ENCODE results near the gene KIF5A.

KIF5A gene

DNA sequence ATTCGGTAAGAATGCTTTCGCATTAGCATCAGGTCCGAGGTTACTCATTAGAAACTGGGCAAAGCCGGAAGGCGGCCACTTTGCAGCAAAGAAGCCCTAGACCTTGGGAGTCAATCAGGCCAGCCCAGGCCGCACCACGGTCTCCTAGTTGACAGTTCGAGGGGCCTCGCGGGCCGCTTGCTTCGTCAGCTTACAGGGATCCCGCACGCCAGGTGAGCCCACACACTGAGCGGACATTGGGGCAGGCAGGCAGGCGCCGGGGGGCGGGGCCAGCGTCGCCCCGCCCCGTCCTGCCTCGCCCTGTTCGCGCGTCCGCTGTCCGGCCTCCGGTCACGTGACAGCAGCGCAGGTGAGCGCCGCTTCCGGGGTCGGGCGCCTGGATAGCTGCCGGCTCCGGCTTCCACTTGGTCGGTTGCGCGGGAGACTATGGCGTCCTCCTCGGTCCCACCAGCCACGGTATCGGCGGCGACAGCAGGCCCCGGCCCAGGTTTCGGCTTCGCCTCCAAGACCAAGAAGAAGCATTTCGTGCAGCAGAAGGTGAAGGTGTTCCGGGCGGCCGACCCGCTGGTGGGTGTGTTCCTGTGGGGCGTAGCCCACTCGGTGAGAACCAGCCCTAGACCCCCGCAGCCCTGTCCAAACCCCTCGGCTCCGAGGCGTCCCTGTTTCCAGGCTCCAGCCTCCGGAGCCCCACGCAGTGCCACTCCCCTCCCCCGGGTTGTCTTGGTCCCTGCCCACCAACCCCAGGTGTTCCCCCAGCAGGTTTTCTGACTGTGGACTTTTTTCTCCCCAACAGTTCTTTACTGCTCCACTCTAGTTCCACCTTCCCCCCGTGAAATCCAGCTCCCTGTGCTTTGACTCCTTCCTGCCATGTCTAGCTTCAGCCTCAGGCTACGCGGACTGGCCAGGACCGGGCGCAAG lies 41.3 kb downstream of the KIF5A start, which contains the start of gene PIP4K2C:
PIP4K2C (plus strand) TSS at position 329 of the 918 bp plus-strand sequence; CDS start at position 427, 98 bp downstream.
- peak; percentile 40 to 91 (median 80) for DNase-seq
- intact Hi-C loops (cut with DNase I), result no loop called here

GRCh38 chr12:57591782-57592325 lies 42.0 kb downstream of the KIF5A start:
- intact Hi-C loops (cut with DNase I), result no loop called here
- DNase-seq, result peak in 1 of 42 donors; percentile 56

DNA sequence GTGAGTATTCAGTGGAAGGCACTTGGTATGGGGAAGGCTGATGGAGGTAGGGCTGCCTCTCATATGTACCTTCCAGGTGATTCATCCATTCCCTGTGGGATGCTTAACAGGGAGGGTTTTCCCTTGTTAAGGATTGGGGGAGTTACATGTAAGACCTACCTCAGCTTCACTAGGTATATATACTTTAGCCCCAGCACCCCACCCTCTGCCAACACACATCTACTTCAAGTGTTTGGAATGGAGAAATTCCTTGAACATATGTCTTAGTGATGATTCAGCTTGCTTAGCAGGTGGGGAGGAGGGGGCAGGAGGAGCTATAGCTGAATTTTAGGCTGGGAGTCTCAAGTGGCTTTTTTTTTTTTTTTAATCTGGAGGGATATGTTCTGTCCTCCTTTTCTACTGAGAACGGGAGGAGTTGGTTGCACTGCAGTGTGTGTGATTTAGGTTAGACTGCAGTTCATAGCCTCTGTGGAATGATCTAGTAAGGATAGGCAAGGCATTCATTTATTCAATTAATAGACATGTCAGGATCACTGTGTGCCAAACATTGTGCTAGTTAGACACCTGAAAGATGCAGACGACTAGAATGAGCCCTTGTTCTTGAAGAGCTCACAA lies 42.8 kb downstream of the KIF5A start:
- peak in 21 of 42 donors; percentile 33 to 82 (median 62) for DNase-seq
- intact Hi-C loops (cut with DNase I), result no loop called here

- intact Hi-C loops (cut with DNase I), result no loop called here
- no peak for DNase-seq
Measured at GRCh38 chr12:57593187-57593586, 43.3 kb downstream of the KIF5A start.

DNA sequence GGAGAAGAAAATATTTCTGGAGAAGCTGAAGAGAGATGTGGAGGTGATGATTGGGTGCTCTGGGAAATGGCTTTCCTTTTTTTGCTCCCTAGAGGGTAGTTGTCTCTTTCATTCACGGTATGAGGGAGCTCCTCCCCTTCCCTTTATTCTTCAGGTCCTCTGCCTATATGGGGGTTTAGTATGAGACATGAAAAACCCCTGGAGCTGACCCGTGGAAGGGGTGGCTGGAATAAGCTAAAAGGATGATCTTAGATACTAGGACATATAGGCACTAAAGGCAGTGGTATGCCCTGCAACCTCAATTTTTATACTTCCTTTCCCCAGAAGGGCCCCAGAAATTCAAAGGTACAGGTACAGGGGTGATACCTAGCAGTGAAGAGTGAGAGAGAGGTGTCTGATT lies 50.6 kb downstream of the KIF5A start:
- DNase-seq, result no peak
- intact Hi-C loops (cut with DNase I), result no loop called here

- intact Hi-C loops (cut with DNase I), result no loop called here
- DNase-seq, result no peak
Measured at GRCh38 chr12:57602544-57602943, 52.7 kb downstream of the KIF5A start.

GRCh38 chr12:57603324-57603723 lies 53.5 kb downstream of the KIF5A start:
- intact Hi-C loops (cut with DNase I), result no loop called here
- DNase-seq, result no peak

GRCh38 chr12:57603815-57604453 lies 54.1 kb downstream of the KIF5A start:
- peak in 31 of 42 donors; percentile 34 to 83 (median 62) for DNase-seq
- intact Hi-C loops (cut with DNase I), result no loop called here

DNA sequence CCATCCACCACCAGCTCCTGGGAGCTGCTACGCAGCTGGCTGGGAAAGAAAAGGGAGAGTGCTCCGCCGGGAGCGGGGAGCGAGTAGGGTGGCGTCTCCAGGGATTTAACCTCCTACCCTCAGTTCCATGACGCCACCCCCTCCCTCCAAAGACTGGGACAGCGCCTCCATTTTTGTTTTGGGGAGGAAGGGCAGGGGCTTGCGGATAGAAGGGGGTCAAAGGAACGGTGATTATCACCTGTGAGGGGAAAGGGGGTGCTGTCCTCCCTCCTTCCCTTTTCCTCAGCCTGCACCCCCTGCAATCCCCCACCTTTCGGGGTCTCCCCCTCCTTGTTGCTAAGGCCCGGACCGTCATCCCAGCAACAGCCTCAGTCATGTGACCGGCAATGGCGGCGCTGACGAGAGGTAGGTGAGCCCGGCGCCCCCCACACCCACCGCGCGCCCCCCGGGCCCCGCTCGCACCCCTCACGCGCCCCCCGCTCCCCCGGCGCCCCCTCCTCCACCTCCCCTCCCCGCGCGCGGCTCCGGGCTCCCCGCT lies 54.7 kb downstream of the KIF5A start, which contains the start of gene DTX3:
DTX3 (plus strand) TSS at position 371 of the 538 bp plus-strand sequence. CDS start 1,694 bp downstream, outside the sequence.
- intact Hi-C loops (cut with DNase I), result no loop called here
- DNase-seq, result peak; percentile 72 to 92 (median 84)

DNA sequence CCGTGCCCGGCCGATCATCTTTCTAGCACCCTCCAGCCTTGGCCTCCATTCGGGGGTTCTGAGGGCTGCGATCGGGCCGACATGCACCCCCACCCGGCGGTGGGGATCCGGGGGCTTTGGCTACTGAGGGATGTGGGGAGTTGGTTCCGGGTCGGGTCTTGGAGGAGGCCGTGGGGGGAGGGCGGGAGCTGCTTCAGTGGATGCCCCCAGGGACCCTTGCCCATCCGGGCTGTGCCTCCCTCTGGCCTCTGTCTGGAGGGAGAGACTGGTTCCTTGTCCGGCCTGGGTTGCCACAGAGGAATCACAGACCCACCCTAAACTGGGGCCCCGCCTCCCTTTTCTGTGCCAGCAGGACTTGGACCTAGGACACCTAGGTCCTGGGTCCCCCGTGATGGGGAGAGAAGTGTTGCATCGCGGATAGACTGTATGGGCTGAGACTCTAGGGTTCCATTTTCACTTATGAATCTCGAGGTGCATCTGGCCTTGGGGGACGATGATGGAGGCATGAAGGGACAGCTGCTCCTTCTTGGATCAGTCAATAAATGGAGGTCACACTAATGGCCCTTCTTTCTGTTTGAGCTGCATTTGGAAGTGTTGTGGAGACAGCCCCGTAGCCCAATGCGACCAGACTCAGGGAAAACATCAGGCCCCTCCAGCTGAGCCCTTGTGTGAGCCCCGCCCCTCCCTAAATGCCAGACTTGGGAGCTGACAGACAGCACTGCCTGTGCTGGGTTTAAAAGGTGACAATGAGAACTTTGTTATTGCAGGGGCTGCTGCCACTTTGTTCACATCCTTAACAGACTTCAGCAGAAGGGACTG lies 55.4 kb downstream of the KIF5A start:
- intact Hi-C loops (cut with DNase I), result no loop called here
- peak in 22 of 42 donors; percentile 28 to 68 (median 44) for DNase-seq

DNA sequence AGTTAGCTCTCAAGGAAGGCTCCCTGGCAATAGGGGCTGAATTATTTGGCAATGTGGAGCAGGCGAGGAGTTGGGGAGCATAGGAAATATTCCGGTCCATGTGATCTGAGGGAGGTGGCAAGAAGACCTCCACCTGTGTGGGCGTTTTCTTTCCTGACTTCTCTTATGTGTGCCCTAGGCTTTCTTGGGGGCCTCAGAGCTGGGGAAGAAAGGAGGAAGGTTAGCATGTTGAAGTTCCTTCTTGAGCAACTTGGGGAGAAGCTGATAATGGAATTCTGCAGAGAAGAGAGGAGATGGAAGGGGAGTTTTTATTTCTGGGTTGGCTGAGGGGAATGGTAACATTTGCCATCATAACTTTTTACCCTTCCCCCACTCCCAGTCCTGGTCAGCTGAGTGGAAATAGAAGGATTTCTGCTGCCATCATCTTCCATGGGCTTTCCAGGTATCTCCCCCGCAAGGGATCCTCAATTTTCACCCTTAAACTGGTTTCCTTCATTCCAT lies 56.0 kb downstream of the KIF5A start:
- DNase-seq, result peak in 1 of 42 donors; percentile 51

DNA sequence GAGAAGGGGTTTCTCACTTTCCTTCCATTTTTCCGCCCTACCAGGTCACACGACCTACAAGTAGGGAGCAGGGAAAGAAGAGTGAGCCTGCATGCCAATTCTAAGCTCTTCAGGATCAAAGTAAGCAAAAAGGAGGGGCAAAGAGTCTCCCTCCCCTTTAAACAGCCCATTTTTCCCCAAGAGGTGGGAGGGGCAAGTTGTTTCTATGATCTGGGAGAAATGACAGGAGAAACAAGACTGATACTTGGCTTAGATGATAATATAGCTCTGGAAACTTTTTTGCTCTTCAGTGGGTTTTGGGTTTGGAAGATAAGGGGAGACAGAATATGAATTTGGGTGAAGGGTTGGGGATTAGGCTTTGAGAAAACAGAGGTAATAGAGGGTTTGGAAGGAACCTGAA lies 56.6 kb downstream of the KIF5A start:
- DNase-seq, result no peak
- intact Hi-C loops (cut with DNase I), result no loop called here

More for the DNA sequence above, 56.0 kb downstream of the KIF5A start:
- intact Hi-C loops (cut with DNase I), result no loop called here

DNA sequence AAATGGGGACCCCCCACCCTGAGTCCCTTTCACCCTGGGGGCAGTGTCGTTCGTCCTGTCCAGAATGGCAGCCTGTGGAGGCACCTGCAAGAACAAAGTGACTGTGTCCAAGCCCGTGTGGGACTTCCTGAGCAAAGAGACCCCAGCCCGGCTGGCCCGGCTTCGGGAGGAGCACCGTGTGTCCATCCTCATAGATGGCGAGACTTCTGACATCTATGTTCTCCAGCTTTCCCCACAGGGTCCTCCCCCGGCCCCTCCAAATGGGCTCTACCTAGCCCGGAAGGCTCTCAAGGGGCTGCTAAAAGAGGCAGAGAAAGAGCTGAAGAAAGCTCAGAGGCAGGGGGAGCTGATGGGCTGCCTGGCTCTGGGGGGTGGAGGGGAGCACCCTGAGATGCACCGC lies 57.0 kb downstream of the KIF5A start:
- DNase-seq, result no peak
- intact Hi-C loops (cut with DNase I), result no loop called here

DNA sequence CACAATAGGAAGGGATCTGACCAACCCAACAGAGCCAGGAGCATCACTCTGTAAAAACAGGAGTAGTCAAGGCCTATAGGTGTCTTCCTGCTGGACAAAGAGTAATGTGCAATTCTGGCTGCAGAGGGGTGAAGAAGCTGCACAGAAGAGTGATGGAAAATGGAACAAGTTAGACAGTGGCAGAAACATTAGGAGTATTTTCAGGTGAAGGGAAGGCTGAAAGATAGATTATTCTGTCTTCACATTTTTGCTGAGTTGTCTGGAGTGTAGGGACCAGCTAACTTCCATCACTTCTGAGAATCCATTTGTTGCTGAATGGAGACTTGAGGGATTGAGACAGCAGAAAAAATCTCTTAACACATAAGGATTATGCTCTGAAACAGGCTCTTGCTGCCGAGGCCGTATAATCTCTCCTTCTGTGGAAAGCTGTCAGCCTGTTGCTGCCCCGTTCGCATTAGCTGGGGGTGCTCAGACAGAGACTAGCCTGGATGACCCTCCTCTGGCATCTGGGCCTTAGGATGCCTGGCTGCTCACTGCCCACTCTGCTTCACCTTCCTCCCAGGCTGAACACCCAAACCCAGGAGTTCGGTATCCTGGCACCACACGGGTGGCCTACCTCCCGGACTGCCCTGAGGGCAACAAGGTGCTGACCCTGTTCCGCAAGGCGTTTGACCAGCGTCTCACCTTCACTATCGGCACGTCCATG lies 58.3 kb downstream of the KIF5A start:
- no peak for DNase-seq
- intact Hi-C loops (cut with DNase I), result no loop called here

GRCh38 chr12:57609101-57609780 lies 59.4 kb downstream of the KIF5A start:
- DNase-seq, result peak in 2 of 42 donors; percentile 34 to 47
- intact Hi-C loops (cut with DNase I), result no loop called here

- intact Hi-C loops (cut with DNase I), result no loop called here
- DNase-seq, result peak in 2 of 42 donors; percentile 7 to 23
Measured at GRCh38 chr12:57609781-57610553, 60.1 kb downstream of the KIF5A start.
